Left ventricle myocardium inferior (tissue), 1 donor: ENCODE results near the gene TMEM17. TPM values are rescaled to one million over a fixed set of nuclear protein-coding genes. Genes with fewer than 3 reads are reported as not detected.

Experiments
- DNase-seq: peaks from one replicate; pipeline ENCODE4 v3.0.0-alpha.2; 2020
- H3K27ac ChIP-seq: fragments of 200-600 bp; replicated peaks from 2 replicates; pipeline ENCODE4 v1.8.0; 2021
- H3K27me3 ChIP-seq: fragments of 200-600 bp; 2 replicates; pipeline ENCODE4 v1.8.0; 2021; ENCODE audit warnings: low read depth
- H3K36me3 ChIP-seq: fragments of 200-600 bp; 2 replicates; pipeline ENCODE4 v1.8.0; 2021
- H3K4me1 ChIP-seq: fragments of 200-600 bp; 2 replicates; pipeline ENCODE4 v1.8.0; 2021
- H3K4me3 ChIP-seq: fragments of 200-600 bp; 2 replicates; pipeline ENCODE4 v1.8.0; 2021; ENCODE audit warnings: mild to moderate bottlenecking, moderate library complexity
- H3K9me3 ChIP-seq: fragments of 200-600 bp; replicated peaks from 2 replicates; pipeline ENCODE4 v1.8.0; 2021
- intact Hi-C: fragments of 100-400 bp; cut with micrococcal nuclease; formaldehyde crosslinking; loops from one replicate; pipeline ENCODE4 v1.11.0; 2022
- total RNA-seq: library from RNA; stranded (reverse); fragmentation: NEBNext Ultra II Directional; extraction: Animal tissue kit (Norgen Biotek cat#: 25700); gene quantifications from one replicate; pipeline ENCODE4 v1.2.1, GENCODE V29; 2021
- TF ChIP-seq, protein P1 (sequence below): fragments of 200-600 bp; IDR thresholded peaks from 2 replicates; pipeline ENCODE4 v1.8.0; 2021; ENCODE audit warnings: antibody characterized with exemption, mild to moderate bottlenecking, borderline replicate concordance
- donor health status: DM: no; HTN: yes; CAD: no; lungs with severe emphysema.

Gene TMEM17
- total RNA-seq, 1 donor from 2014 or later, result 2.2 TPM

DNA sequence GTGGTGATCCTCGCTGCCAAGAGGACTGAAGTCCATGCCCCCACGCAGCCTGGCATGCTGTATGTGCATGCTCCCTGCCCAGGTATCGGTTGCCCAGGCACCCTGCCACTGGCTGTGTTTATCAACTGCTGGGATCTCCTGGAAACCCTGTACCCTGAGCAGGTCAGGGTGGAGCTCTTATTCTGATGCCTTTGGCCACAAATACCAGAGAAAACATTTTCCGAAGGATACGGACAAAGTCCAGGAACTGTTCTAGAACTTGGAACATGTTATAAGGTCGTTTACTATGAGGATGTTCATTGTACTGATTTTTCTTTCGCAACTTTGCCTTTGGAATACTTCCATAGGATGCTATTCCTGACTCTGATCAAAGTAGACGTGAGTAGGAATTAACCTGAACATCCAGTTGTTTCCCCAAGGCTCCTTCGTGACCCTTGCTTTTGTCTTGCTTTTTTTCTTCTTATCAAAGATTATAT, 55.2 kb downstream of the TMEM17 start:
- H3K27me3 ChIP-seq, result peaks cover 3% of the 10 kb centered on the region
- no peak for DNase-seq
- no peaks in the 10 kb centered on the region for H3K4me1 ChIP-seq
- no peaks in the 10 kb centered on the region for H3K36me3 ChIP-seq
- intact Hi-C loops, result no loop called here
- H3K4me3 ChIP-seq, result no peak overlapping the region
- no peaks in the 10 kb centered on the region for H3K9me3 ChIP-seq
- TF ChIP-seq, protein P1, sequence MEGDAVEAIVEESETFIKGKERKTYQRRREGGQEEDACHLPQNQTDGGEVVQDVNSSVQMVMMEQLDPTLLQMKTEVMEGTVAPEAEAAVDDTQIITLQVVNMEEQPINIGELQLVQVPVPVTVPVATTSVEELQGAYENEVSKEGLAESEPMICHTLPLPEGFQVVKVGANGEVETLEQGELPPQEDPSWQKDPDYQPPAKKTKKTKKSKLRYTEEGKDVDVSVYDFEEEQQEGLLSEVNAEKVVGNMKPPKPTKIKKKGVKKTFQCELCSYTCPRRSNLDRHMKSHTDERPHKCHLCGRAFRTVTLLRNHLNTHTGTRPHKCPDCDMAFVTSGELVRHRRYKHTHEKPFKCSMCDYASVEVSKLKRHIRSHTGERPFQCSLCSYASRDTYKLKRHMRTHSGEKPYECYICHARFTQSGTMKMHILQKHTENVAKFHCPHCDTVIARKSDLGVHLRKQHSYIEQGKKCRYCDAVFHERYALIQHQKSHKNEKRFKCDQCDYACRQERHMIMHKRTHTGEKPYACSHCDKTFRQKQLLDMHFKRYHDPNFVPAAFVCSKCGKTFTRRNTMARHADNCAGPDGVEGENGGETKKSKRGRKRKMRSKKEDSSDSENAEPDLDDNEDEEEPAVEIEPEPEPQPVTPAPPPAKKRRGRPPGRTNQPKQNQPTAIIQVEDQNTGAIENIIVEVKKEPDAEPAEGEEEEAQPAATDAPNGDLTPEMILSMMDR, result no peak
- H3K27ac ChIP-seq, result no peak overlapping the region

Other genes starting within 250 kb of the TMEM17 start
- gene EHBP1, start 199.5 kb upstream of the TMEM17 start, total RNA-seq, result 20.4 TPM